ENCODE data around the gene ERCC1.
"Not testable (repeated sequence)": the region's sequence is repeated elsewhere in the genome, so short reads cannot be mapped to it uniquely, and the experiment has no call there.

The ERCC1 gene

DNA sequence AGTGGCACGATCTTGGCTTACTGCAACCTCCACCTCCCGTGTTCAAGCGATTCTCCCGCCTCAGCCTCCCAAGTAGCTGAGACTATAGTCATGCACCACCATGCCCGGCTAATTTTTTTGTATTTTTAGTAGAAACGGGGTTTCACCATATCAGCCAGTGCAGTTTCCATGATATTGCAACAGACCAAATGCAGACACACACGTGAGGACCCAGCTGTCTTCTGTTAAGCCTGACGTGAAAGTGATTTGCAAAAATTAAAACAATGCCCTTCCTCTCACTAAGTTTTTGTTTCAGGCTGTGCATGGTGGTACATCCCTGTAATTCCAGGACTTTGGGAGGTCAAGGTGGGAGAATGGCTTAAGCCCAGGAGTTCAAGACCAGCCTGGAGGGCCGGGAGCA lies 7.3 kb upstream of the ERCC1 start:
- in situ Hi-C loops (cut with MboI; ENCODE audit: low sequenced_read_pairs), result not testable (repeated sequence)

DNA sequence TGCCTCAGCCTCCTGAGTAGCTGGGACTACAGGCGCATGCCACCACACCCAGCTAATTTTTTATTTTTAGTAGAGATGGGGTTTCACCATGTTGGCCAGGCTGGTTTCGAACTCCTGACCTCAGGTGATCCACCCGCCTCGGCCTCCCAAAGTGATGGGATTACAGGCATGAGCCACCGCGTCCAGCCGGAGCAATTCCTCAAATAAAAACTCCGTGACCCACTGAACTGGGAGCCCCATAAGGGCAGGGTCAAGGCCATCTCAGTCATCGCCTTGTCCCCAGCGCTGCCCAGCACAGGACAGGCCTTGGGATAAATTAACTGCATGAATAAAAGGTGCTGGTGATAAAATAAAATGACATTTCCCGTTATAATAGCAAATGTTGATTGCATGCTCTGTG lies 6.2 kb upstream of the ERCC1 start:
- in situ Hi-C loops (cut with MboI; ENCODE audit: low sequenced_read_pairs), result not testable (repeated sequence)

DNA sequence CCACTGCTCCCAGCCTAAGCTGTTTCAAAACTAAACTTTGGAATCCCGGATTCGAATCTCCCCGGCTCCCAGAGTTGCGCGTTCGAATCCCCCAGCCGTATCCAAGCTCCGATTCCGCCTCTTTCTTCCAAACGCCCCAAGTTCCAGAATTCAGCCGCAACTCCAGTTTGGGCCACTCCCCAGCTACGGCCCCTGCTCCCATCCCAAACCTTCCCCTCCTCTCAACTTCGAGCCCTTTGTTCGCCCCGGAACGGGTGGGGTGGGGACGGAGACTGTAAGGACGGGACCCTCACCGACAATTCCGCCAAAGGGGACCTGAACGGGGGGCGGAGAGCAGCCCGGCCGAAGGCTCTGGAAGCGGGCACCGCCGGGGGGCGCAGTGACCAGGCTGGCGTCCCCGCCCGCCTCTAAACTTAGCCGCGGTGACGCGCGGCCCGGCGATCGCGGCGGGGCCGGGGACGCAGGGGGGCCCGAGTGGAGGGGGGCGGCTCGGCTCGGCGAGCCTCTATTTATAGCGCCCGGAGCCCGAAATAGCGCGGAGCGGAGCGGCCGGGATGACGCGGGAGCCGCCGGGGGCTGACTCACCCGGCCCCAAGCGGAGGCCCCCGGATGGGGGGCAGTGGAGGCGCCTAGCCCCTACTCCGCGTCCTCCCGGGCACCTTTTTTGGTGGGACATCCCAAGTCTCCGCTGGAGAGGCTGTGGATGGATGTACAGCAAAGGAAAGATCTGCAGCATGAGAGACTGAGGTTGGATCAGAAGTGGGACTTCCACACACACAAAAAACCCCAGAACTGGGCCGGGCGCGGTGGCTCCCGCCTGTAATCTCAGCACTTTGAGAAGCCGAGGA lies 4.9 kb upstream of the ERCC1 start:
- in situ Hi-C loops (cut with MboI; ENCODE audit: low sequenced_read_pairs), result no loop called here

DNA sequence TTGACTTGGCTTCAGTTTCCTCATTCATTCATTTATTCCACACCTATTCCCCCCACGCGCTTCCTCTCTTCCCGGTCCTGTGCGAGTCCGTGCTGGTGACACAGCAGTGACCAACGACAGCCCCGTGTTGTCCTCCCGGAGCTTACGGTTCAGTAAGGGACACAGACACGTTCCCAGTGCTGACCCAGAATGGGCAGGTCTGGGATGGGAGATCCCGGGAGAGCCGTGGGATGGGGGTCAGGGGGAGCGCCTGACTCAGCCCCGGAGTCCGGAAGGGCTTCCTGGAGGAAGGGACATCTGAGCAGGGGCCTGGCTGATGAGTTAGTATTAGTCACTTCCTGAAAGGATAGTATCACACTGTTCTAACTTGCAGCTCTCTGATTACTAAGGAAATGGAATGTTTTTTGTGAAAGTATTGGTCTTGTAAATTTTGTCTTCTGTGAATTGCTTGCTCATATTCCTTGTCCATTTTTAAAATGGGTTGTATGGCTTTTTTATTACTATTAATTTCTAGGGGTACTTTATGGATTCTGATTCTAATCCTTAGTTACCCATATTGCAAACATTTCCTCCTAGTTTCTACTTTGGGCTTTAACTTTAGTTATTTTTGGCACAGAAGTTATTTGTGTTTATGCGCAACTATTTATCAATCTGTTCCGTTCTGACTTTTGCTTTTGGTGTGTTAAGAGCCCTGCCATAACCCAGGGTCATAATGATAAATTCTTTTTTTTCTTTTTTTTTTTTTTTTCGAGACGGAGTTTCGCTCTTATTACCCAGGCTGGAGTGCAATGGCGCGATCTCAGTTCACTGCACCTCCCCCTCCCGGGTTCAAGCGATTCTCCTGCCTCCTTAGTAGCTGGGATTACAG lies 708 bp upstream of the ERCC1 start:
- in situ Hi-C loops (cut with MboI; ENCODE audit: low sequenced_read_pairs), result no loop called here

DNA sequence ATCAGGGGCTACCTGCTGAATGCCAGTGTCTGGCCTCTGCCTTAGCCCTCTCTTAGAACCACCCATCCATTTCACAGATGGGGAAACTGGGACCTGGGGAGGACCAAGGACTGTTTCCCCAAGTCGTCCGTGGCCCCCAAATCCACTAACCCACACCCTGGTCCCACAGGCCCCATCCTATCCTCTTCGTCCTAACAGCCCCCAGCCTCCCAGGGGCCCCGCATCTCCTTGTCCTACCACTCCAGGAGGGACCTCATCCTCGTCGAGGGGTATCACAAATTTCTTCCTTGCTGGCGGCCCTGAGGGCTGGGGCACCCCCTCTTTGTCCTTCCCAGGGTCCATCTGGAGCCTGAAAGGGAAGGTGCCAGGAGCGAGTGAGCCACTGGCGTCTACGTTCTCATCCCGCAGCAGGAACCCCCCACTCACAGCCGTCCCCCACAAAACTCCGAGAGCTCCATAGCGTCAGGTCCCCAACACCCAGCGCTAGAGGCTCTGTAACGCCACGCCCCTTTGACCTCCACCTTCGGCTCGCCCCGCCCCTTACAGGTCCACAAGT lies 606 bp downstream of the ERCC1 start:
- in situ Hi-C loops (cut with MboI; ENCODE audit: low sequenced_read_pairs), result no loop called here

DNA sequence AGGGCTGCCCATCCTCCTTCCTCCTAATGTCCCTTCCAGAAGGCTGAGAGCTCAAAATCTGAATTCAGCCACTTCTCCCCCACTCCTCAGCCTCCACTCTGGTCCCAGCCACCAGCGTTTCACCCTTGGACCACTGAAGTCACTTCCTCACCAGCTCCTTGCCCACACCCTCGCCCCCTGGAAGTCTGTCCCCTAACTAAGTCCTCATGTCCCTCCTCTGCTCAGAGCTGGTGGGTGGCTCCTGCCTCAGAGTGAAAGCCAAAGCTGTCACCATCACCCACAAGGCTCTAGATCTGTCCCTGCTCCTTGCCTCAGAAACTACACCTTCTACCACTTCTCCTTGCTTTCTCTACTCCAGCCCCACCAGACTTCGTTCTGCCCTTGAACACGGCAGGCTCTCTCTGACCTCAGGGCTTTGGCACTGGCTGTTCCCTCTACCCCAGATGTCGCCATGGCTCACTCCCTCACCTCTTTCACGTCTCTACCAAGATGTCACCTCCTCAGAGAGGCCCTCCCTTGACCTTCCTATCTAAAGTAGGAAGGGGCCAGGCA lies 1.7 kb downstream of the ERCC1 start:
- in situ Hi-C loops (cut with MboI; ENCODE audit: low sequenced_read_pairs), result no loop called here

DNA sequence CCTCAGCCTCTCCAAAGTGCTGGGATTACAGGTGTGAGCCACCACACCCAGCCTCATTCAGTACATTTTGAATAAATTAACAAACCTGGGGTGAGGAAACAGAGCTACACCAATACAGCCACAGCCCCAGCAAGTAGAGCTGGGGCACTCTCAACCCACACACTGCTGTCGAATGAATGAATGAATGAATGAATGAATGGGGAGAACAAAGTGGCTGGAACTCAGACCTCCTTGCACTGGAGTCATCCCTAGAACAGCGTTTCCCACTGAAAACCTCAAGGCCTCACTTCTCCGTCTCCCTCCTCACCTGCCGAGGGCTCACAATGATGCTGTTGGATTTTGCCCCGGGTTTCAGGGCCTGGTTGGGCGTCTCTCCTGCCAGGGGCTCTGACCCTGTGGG lies 2.8 kb downstream of the ERCC1 start:
- in situ Hi-C loops (cut with MboI; ENCODE audit: low sequenced_read_pairs), result no loop called here

DNA sequence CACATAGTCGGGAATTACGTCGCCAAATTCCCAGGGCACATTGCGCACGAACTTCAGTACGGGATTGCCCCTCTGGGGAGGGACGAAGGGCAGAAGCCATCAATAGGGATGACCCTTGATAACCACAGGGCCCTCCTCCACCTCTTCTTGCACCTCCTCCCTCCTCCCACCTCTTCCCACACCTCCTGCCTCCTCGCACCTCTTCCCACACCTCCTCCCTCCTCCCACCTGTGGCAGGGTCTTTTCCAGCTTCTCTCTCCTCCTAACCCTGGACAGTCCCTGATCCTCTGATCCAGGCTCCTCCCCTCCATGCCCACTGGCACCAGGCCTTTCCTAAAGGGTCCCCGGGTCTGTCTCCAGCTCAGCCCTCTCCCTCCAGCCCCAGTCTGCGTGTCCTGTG lies 3.4 kb downstream of the ERCC1 start:
- in situ Hi-C loops (cut with MboI; ENCODE audit: low sequenced_read_pairs), result no loop called here

DNA sequence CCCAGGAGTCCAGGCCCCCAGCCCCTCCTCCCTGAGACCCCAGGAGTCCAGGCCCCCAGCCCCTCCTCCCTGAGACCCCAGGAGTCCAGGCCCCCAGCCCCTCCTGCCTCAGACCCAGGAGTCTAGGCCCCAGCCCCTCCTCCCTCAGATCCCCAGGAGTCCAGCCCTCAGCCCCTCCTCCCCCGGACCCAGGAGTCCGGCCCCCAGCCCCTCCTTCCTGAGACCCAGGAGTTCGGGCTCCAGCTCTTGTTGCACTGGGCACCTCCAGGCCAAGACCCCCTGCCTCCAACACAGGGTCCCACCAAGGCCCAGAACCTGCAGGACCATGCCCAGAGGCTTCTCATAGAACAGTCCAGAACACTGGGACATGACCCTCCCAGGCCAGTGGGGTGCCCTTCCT lies 3.8 kb downstream of the ERCC1 start:
- in situ Hi-C loops (cut with MboI; ENCODE audit: low sequenced_read_pairs), result no loop called here

DNA sequence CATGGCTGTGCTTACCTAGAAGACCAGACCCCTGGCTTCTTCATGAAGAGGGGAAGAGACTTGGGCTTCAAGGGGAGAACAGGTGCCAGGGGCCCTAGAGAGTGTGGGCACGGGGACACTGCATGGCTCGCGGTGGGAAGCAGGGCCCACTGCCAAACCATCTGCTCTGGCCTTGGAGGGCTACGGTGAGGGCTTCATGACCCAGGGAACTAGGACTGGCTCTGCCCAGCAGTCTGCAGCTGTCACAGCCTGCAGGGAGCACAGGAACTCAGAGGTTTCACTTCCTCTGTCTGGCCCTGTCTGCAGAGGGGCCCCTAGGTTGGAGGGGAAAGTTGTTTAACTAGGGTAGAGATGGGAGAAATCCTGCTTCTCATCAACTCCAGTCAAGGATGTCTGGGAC lies 4.3 kb downstream of the ERCC1 start:
- in situ Hi-C loops (cut with MboI; ENCODE audit: low sequenced_read_pairs), result no loop called here

DNA sequence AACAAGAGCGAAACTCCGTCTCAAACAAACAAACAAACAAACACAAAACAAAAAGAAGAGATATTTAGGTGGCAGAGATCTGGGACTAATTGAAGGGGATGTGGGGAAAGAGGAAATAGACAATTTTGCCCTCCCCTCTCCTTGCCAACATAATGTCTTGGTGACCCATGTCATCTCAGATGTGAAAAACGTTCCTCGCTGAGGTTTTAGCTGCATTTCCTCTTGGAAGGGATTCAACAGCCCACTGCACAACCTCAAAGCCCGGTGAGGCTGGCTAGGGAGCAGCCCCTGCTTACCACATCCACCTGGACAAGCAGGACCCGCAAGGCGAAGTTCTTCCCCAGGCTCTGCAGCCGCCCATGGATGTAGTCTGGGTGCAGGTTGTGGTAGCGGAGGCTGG lies 4.9 kb downstream of the ERCC1 start:
- in situ Hi-C loops (cut with MboI; ENCODE audit: low sequenced_read_pairs), result no loop called here

DNA sequence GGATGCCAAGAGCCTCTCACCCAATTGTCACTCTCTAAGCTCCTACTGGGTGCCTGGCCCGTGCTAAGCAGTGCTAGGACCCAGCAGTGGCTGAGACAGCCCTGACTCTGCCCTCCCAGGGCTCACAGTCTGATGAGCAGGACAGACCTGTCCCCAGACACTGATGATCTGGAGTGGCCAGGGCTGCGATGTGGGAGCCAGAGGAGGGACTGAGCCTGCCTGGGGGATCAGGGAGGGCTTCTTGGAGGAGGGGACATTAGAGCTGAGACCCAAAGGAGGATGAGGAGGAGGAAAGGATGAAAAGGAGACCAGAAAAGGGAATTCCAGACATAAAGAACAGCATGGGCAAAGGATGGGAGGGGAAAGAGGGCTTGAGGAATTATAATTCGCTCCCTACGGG lies 6.6 kb downstream of the ERCC1 start:
- in situ Hi-C loops (cut with MboI; ENCODE audit: low sequenced_read_pairs), result no loop called here

DNA sequence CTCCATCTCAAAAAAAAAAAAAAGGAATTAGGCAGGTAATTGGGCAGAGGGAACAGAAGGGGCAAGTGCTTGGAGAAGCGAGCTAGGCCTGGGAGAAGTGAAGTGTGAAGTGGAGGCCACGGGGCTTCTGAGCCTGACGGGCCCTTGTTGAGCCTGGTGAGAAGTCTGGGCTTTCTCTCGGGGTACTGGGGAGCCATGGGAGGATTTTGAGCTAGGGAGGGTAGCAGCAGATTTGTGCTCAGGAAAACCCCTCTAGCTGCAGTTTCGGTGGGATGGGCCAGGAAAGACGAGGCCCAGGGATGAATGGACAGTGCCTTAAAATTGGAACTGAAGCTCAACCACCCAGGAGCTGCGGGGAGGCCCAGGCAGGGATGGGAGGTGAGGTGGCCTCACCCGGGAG lies 9.2 kb downstream of the ERCC1 start:
- in situ Hi-C loops (cut with MboI; ENCODE audit: low sequenced_read_pairs), result no loop called here

DNA sequence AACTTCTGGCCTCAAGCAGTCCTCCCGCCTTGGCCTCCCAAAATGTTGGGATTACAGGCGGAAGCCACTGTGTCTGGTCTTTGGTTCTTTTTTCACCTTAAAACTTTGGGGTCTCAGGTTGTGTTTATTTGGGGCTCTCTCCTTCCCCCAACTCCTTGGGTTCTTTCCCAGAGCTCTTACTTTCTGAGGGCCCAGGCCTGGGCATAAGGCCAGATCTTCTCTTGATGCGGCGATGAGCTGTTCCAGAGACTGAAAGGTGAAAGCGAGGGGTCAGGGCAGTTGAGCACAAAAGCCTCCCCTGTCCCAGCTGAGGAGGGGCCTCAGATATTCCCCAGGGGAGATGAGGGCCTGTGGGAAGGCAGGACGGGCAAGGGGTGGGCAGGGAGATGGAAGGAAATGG lies 10.2 kb downstream of the ERCC1 start:
- in situ Hi-C loops (cut with MboI; ENCODE audit: low sequenced_read_pairs), result no loop called here

DNA sequence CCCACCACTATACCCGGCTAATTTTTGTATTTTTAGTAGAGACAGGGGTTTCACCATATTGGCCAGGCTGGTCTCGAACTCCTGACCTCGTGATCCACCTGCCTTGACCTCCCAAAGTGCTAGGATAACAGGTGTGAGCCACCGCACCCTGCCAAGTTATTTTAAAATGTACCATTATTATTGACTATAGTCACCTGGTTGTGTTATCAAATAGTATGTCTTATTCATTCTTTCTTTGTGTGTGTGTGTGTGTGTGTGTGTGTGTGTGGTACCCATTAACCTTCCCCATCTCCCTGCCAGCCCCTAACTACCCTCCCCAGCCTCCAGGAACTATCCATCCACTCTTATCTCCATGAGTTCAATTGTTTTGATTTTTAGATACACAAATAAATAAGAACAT lies 13.4 kb downstream of the ERCC1 start:
- in situ Hi-C loops (cut with MboI; ENCODE audit: low sequenced_read_pairs), result not testable (repeated sequence)

DNA sequence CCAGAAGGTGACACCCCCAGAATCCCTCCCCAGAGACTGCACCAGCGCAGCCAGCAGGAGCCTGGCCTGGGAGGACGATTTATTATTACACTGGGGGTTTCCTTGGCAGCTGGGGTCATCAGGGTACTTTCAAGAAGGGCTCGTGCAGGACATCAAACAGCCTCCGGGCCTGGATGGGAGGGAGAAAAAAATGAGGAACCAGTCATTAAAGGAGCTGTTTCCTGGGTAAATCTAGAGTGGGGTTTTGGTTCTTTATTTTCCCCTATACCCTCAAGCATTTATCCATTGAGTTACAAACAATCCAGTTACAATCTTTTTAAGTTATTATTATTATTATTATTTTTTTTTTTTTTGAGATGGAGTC lies 14.2 kb downstream of the ERCC1 start:
- in situ Hi-C loops (cut with MboI; ENCODE audit: low sequenced_read_pairs), result no loop called here

DNA sequence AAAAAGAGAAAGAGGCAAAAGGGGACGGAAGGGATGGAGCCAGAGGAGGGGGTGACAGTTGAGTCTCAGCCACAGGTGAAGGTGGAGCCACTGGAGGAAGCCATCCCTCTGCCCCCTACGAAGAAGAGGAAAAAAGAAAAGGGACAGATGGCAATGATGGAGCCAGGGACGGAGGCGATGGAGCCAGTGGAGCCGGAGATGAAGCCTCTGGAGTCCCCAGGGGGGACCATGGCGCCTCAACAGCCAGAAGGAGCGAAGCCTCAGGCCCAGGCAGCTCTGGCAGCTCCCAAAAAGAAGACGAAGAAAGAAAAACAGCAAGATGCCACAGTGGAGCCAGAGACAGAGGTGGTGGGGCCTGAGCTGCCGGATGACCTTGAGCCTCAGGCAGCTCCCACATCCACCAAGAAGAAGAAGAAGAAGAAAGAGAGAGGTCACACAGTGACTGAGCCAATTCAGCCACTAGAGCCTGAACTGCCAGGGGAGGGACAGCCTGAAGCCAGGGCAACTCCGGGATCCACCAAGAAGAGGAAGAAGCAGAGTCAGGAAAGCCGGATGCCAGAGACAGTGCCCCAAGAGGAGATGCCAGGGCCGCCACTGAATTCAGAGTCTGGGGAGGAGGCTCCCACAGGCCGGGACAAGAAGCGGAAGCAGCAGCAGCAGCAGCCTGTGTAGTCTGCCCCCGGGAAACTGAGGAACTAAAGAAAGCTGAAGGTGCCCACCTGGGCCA lies 14.7 kb downstream of the ERCC1 start:
- in situ Hi-C loops (cut with MboI; ENCODE audit: low sequenced_read_pairs), result no loop called here

DNA sequence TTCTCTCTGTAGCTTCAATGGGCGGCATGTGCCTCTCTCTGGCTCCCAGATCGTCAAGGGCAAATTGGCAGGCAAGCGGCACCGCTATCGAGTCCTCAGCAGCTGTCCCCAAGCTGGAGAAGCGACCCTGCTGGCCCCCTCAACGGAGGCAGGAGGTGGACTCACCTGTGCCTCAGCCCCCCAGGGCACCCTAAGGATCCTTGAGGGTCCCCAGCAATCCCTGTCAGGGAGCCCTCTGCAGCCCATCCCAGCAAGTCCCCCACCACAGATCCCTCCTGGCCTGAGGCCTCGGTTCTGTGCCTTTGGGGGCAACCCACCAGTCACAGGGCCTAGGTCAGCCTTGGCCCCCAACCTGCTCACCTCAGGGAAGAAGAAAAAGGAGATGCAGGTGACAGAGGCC lies 15.6 kb downstream of the ERCC1 start:
- in situ Hi-C loops (cut with MboI; ENCODE audit: low sequenced_read_pairs), result no loop called here

DNA sequence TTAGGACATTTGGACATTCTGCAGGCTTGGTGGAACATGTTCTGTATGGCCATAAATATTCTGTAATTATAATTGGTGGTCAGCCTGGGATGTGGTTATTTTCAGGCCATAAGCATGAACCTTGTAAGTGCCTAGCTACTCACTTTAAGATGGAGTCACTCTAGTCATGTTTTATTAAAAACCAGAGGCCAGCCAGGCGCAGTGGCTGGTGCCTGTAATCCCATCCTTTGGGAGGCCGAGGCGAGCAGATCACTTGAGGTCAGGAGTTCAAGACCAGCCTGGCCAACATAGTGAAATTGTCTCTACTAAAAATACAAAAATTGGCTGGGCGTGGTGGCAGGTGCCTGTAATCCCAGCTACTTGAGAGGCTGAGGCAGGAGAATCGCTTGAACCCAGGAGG lies 16.1 kb downstream of the ERCC1 start:
- in situ Hi-C loops (cut with MboI; ENCODE audit: low sequenced_read_pairs), result not testable (repeated sequence)

DNA sequence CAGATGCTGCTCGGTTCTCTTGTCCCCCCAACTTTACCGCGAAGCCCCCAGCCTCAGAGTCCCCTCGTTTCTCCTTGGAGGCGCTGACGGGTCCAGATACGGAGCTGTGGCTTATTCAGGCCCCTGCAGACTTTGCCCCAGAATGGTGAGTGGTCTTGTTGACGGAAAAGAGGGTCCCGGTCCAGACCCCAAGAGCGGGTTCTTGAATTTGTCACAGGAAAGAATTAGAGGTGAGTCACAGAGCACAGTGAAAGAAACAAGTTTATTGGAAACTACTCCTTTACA lies 16.7 kb downstream of the ERCC1 start:
- in situ Hi-C loops (cut with MboI; ENCODE audit: low sequenced_read_pairs), result no loop called here

Data from hTERT RPE-1 (cell line).